Measurements from ENCODE around the gene HM13.
"Not testable (repeated sequence)": the region's sequence is repeated elsewhere in the genome, so short reads cannot be mapped to it uniquely, and the experiment has no call there.

HM13 gene

GRCh38 chr20:31568041-31568731 is 53.9 kb downstream of the HM13 start:
- DNase-seq = no peak

- no peak for DNase-seq
Observed at GRCh38 chr20:31568773-31569162, 54.5 kb downstream of the HM13 start.

- peak; percentile 36 to 52 (median 45) for DNase-seq
Observed at GRCh38 chr20:31569163-31570020, 55.1 kb downstream of the HM13 start.

- no peak for DNase-seq
Observed at GRCh38 chr20:31570021-31570463, 55.8 kb downstream of the HM13 start.

GRCh38 chr20:31570735-31571617 is 56.7 kb downstream of the HM13 start:
- no peak for DNase-seq

GRCh38 chr20:31572042-31572700 is 57.9 kb downstream of the HM13 start:
- DNase-seq = no peak

GRCh38 chr20:31572701-31573554 is 58.7 kb downstream of the HM13 start:
- peak; percentile 71 to 90 (median 79) for DNase-seq

GRCh38 chr20:31573555-31574321 is 59.5 kb downstream of the HM13 start:
- no peak for DNase-seq

- not testable (repeated sequence) for DNase-seq
Observed at GRCh38 chr20:31574986-31575385, 60.7 kb downstream of the HM13 start.

- no peak for DNase-seq
Observed at GRCh38 chr20:31576751-31577150, 62.5 kb downstream of the HM13 start.

GRCh38 chr20:31577194-31577593 is 63.0 kb downstream of the HM13 start:
- DNase-seq = no peak

GRCh38 chr20:31578448-31579138 is 64.4 kb downstream of the HM13 start:
- no peak for DNase-seq

- DNase-seq = no peak
Observed at GRCh38 chr20:31579245-31579644, 65.0 kb downstream of the HM13 start.

GRCh38 chr20:31579941-31580651 is 65.9 kb downstream of the HM13 start:
- not testable (repeated sequence) for DNase-seq

- no peak for DNase-seq
Observed at GRCh38 chr20:31580706-31581105, 66.5 kb downstream of the HM13 start.

GRCh38 chr20:31581391-31581790 is 67.1 kb downstream of the HM13 start:
- DNase-seq = no peak

- DNase-seq = no peak
Observed at GRCh38 chr20:31587545-31588389, 73.5 kb downstream of the HM13 start.

GRCh38 chr20:31590717-31591225 is 76.5 kb downstream of the HM13 start:
- DNase-seq = no peak
